NB4 (cell line): ENCODE measurements around the gene EVI5.

Source experiments
- DNase-seq: peaks from one replicate; pipeline ENCODE4 v3.0.0; 2010; ENCODE audit warnings: low read depth
- H3K4me3 ChIP-seq: one replicate; pipeline ENCODE4 v1.5.1; 2011; ENCODE audit warnings: mild to moderate bottlenecking, low read depth, low read length, moderate library complexity
- CTCF ChIP-seq: IDR thresholded peaks from one replicate; pipeline ENCODE4 v1.5.1; 2012; ENCODE audit warnings: low read depth, low read length
- MAX ChIP-seq: IDR thresholded peaks from 2 replicates; pipeline ENCODE4 v1.6.1; 2011; ENCODE audit warnings: low read depth, low read length
- MYC ChIP-seq: IDR thresholded peaks from 2 replicates; pipeline ENCODE4 v1.6.1; 2011; ENCODE audit warnings: low read depth, low read length
- POLR2A ChIP-seq: IDR thresholded peaks from 2 replicates; pipeline ENCODE4 v1.6.1; 2011; ENCODE audit warnings: mild to moderate bottlenecking; ENCODE audit not compliant: insufficient read length; ENCODE audit errors: extremely low read depth

Gene EVI5

GRCh38 chr1:92754719-92755050 lies 30.2 kb downstream of the EVI5 start:
- DNase-seq = peak; percentile 17
- no peak for TF ChIP-seq CTCF
- TF ChIP-seq POLR2A = no peak
- no peak for TF ChIP-seq MYC
- TF ChIP-seq MAX = no peak
- no peak overlapping the region for H3K4me3 ChIP-seq

- no peak for TF ChIP-seq POLR2A
- no peak for TF ChIP-seq MYC
- TF ChIP-seq CTCF = no peak
- no peak for TF ChIP-seq MAX
- no peak for DNase-seq
- H3K4me3 ChIP-seq = no peak overlapping the region
These were observed 30.7 kb downstream of the EVI5 start for GRCh38 chr1:92754000-92754718.

GRCh38 chr1:92752719-92753118 lies 32.2 kb downstream of the EVI5 start:
- TF ChIP-seq MAX (no peak), MYC (no peak), CTCF (no peak), POLR2A (no peak)
- no peak for DNase-seq
- H3K4me3 ChIP-seq = no peak overlapping the region

GRCh38 chr1:92749024-92749634 lies 35.8 kb downstream of the EVI5 start:
- peak; percentile 78 for DNase-seq
- no peak overlapping the region for H3K4me3 ChIP-seq
- TF ChIP-seq MAX (no peak), CTCF (peak; percentile 76)

GRCh38 chr1:92748138-92748537 lies 36.8 kb downstream of the EVI5 start:
- DNase-seq = no peak
- TF ChIP-seq MYC = no peak
- no peak for TF ChIP-seq CTCF
- no peak for TF ChIP-seq POLR2A
- TF ChIP-seq MAX = no peak

More at GRCh38 chr1:92748138-92748537, 36.8 kb downstream of the EVI5 start:
- no peak overlapping the region for H3K4me3 ChIP-seq
